ES-I3 (cell line): Measurements from ENCODE around the gene PXDC1.

Source experiments
- H3K36me3 ChIP-seq: 2 replicates; pipeline ENCODE4 v1.6.1; 2013; ENCODE audit warnings: mild to moderate bottlenecking, low read length, control low read depth, moderate library complexity; ENCODE audit not compliant: insufficient read depth
- H3K4me1 ChIP-seq: 2 replicates; pipeline ENCODE4 v1.6.1; 2013; ENCODE audit warnings: mild to moderate bottlenecking, control low read depth, low read length; ENCODE audit not compliant: insufficient read depth
- H3K9ac ChIP-seq: 2 replicates; pipeline ENCODE4 v1.6.1; 2013; ENCODE audit warnings: low read depth, mild to moderate bottlenecking, low read length, moderate library complexity
- H3K9me3 ChIP-seq: 2 replicates; pipeline ENCODE4 v1.6.1; 2013; ENCODE audit warnings: mild to moderate bottlenecking, low read length, moderate library complexity; ENCODE audit not compliant: control insufficient read depth, insufficient read depth

The PXDC1 gene

DNA sequence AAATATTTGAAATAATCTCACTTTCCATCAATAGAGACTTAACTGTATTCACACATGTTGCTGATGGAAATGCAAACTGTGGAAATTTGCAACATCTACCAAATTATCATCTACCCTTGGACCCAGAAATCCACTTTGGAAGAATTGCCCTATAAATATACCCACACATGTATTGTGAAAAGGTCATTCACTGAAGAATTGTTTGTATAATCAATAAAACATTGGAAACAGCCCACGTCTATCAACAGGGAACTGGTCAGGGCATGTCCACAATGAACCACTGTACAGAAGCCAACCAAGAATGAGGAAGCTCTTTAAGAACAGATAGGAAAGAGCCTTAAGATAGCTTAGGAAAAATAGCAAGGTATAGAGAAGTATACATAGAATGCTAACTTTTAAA is 36.2 kb downstream of the PXDC1 start:
- Histone ChIP-seq H3K4me1 (no peaks in the 10 kb centered on the region), H3K36me3 (no peaks in the 10 kb centered on the region), H3K9ac (no peak overlapping the region), H3K9me3 (no peaks in the 10 kb centered on the region)

DNA sequence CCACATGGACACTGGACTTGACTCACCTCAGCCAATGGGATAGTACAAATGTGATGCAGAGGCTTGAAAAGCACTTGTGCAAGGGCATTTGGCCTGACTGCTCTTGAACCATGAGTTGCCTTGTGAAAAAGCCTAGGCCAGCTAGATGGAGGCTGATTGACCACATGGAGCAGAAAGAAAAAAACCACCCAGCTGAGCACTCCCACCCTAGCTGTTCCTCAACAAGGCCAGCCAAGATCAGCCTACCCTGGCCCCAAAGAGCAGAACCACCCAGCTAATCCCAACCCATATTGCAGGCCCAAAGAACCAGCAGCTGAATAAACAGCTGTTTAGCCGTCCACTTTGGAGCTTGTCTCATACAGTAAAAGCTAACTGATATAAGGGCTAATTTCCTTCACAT is 36.7 kb downstream of the PXDC1 start:
- no peaks in the 10 kb centered on the region for H3K9me3 ChIP-seq

DNA sequence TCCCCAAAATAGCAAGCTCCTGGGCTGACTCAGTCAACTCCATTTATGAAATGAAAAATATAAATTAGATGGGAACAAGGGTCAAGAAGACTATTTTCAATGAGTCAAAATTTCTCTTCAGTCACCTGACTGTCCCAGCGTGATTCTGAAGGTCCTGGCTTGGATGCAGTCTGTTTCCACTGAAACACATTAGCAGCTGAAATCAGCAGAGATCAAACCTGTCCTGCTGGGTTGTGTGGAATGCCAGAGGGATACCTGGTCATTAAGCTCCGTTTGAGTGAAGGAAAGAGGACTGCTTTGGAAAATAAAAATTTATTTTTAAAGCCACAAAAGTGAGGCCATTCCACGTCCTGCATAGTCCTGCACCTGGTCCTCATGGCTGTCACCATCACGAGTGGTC is 37.4 kb downstream of the PXDC1 start:
- no peak overlapping the region for H3K9ac ChIP-seq
- no peaks in the 10 kb centered on the region for H3K4me1 ChIP-seq
- no peaks in the 10 kb centered on the region for H3K9me3 ChIP-seq
- no peaks in the 10 kb centered on the region for H3K36me3 ChIP-seq

More for the DNA sequence above, 36.7 kb downstream of the PXDC1 start:
- Histone ChIP-seq H3K4me1 (no peaks in the 10 kb centered on the region), H3K36me3 (no peaks in the 10 kb centered on the region), H3K9ac (no peak overlapping the region)

DNA sequence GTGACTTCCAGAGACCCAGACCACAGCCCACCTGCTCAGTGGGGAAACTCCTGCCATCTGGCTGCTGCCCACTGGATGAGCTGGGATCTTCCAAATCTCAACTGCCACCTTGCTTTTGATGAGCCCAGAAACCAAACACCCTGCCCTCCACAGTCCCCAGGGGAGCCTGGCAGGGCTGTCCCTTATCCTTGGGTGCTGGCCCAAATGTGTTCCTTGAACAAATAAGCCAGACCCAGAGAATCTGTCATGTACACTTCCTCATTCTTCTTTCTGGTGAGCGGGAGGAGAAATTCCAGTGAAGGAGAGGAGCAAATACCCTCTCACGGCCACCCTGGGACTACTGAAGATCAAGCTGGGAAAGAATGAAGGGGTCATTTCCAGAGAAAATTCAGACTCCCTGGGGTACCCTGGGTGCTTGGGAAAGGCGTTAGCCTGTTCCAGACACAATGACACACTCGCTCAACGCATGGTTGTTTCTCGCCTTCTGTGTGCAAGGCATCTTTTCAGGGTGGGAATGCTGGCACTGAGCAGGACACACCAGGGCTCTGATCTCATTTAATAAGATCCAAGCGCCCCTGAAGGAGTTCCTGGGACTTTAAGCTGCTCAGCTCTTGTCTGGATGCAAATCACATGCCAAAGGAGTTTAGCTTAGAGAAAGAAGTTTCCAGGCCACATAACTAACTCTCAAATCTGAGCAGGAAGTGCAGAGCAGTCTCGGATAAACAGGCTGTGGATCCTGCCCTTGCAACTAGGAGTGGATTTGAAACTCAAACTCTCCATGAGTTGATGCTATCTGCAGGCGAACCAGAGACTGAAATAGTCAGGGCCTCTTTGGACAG is 38.5 kb downstream of the PXDC1 start:
- no peaks in the 10 kb centered on the region for H3K36me3 ChIP-seq
- H3K9me3 ChIP-seq = no peaks in the 10 kb centered on the region
- no peaks in the 10 kb centered on the region for H3K4me1 ChIP-seq
- no peak overlapping the region for H3K9ac ChIP-seq

DNA sequence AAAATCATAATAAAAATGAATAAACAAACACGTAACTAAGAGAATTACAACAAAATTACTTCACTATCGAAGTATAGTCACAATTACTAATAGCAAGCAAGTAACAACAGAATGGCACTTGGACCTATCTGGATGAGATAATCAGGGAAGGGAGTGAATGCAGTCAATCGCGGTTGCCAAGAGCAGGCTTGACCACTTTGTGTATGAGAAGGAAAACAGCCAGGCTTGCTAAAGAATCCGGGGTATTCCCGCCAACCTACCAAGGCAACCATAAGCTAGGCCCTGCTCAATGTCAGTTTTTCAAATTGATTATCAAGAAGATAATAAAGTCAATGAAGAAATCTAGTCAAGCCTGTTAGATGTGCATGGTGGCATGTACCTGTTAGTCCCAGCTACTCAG is 39.7 kb downstream of the PXDC1 start:
- Histone ChIP-seq H3K9me3 (no peaks in the 10 kb centered on the region), H3K4me1 (no peaks in the 10 kb centered on the region), H3K36me3 (no peaks in the 10 kb centered on the region), H3K9ac (no peak overlapping the region)

DNA sequence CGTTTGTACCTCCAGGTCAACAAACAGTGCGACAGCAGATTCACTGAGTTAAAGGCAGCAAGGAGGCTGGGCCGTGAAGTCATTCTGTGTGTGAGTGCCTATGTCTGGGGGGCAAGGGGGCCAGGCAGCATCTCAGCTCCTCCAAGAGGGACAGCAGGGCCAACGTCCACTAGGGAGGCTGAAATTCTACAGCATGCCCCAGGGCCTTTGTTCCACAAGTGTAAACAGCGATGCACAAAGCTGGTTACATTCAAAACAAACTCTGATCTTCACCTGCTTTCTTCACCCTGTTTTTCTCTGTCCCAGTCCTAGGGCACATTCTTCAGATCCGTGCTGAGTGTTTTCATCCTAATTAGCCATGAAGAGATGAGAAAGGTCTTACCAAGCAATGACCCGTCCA is 41.1 kb downstream of the PXDC1 start:
- no peak overlapping the region for H3K9ac ChIP-seq
- H3K9me3 ChIP-seq = no peaks in the 10 kb centered on the region
- no peaks in the 10 kb centered on the region; the same call in 1 of the 2 replicates for H3K36me3 ChIP-seq
- no peaks in the 10 kb centered on the region for H3K4me1 ChIP-seq

DNA sequence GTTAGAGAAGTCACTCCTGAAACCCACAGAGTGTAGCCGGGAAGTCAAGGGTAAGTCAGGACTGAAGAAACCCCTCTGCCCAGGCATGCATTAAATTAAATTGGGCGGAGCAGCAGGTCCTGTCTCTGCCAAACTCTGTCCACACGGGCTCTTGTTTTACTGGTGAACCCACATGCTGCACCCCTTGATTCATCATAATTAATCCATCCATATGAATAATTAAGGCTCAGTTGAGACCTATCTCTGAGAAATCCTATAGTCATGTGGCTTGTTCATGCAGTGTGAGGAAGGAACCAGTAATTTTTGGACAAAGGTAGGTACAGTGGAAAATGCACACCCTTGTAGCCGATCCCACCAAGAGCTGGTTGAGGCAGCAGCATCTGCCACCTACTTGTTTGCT is 43.0 kb downstream of the PXDC1 start:
- Histone ChIP-seq H3K9ac (no peak overlapping the region), H3K9me3 (no peaks in the 10 kb centered on the region), H3K4me1 (no peaks in the 10 kb centered on the region), H3K36me3 (no peaks in the 10 kb centered on the region; the same call in 1 of the 2 replicates)

DNA sequence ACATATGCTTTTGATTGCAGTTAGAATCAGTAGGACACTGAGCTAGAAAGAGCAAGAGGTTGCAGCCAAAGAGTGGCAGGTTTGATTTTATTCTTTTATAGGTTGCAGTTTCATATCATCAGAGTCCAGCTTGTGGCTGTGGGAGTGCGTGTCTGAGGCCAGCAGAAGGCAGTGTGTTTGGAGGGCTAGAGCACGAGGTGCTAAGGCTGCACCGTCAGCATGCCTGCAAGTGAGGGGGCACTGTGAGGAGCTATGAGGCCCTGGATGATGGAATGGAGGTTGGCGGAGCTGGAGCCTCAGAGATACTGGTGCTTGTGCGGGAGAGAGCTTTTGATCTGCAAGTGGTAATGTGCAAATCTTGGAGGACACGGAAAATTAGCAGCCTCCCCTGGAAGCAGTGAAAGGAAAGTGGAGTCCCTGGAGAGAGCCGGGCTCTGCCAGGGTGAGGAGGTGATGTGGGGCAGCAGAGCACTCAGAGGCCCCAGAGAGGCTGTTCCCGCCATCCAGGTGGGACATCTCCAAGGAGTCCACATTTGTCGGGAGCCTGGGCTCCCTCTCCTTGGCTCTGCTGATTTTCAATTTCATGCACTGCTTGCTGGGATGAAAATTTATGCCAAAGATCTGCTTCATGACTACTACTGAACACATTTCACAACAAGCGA is 43.6 kb downstream of the PXDC1 start:
- H3K4me1 ChIP-seq = no peaks in the 10 kb centered on the region
- H3K9me3 ChIP-seq = no peaks in the 10 kb centered on the region
- H3K9ac ChIP-seq = no peak overlapping the region
- no peaks in the 10 kb centered on the region; the same call in 1 of the 2 replicates for H3K36me3 ChIP-seq

DNA sequence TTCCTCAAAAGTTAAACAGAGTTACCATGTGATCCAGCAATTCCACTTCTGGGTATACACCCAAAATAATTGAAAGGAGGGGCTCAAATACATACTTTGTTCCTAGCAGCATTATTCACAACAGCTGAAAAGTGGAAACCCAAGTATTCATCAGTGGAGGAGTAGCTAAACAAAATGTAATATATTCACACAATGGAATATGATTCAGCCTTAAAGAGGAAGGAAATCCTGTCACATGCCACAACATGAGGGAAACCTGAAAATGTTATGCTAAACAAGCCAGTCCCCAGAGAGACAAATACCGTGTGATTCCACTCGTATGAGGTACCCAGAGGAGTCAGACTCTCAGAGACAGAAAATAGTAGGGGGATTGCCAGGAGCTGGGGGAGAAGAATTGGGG is 44.5 kb downstream of the PXDC1 start:
- H3K36me3 ChIP-seq = no peaks in the 10 kb centered on the region; the same call in 1 of the 2 replicates
- no peaks in the 10 kb centered on the region for H3K9me3 ChIP-seq
- no peaks in the 10 kb centered on the region for H3K4me1 ChIP-seq
- no peak overlapping the region for H3K9ac ChIP-seq

DNA sequence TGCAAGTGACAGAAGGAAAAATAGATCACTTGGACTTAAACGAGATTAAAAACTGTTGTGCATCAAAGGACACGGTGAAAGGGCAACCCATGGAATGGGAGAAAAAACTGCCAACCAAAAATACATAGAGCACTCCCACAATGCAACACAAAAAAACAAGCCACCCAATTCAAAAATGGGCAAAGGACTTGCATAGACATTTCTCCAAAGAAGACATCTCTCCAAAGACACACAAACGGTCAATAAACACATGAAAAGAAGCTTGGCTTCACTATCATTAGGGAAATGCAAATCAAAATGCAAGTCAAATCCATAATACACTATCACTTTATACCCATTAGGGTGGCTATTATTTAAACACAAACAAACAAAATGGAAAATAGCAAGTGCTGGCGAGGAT is 45.0 kb downstream of the PXDC1 start:
- H3K4me1 ChIP-seq = no peaks in the 10 kb centered on the region
- H3K36me3 ChIP-seq = no peaks in the 10 kb centered on the region; the same call in 1 of the 2 replicates
- no peaks in the 10 kb centered on the region for H3K9me3 ChIP-seq
- H3K9ac ChIP-seq = no peak overlapping the region

DNA sequence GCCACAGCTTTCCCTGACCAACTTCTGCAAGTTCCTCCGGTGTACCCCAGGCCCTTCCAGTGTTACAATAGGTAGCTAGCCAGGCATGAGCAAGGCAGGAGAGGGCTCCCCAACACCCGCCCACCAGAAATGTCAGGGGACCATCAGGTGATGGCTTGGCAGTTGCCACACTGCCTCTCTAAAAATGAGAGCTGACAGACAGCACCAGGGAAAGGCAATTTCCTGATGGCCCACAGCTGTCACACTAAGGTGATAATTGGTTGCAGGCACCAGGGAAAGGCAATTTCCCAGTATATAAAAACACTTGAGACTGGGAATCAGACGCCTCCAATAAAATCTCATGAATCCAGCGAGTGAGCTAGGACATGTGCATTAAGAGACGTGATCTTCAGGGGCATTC is 49.9 kb downstream of the PXDC1 start:
- H3K9me3 ChIP-seq = peaks cover 11% of the 10 kb centered on the region; the same call in 1 of the 2 replicates
- H3K36me3 ChIP-seq = no peaks in the 10 kb centered on the region; the same call in 1 of the 2 replicates
- no peaks in the 10 kb centered on the region for H3K4me1 ChIP-seq
- H3K9ac ChIP-seq = no peak overlapping the region

DNA sequence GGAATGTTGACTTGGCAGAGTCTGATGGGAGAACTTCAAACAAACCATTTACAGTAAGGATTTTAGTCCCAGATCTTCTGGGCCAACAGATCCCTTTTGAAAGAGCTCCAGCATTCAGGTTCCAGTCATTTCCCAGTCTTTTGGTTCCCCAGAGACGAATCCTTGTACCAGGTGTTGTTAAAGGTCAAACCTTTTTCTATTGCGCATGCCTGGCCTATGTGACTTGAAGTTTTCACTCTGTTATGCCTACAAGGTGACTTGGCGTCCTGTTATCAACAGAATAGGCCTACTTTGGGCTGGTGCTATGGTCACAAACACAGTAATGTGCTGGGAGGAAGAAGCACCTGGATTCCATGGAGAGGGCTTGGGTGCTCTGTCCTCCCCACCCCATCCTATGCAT is 52.3 kb downstream of the PXDC1 start:
- H3K4me1 ChIP-seq = no peaks in the 10 kb centered on the region
- no peaks in the 10 kb centered on the region for H3K36me3 ChIP-seq
- H3K9me3 ChIP-seq = peaks cover 11% of the 10 kb centered on the region; the same call in 1 of the 2 replicates
- H3K9ac ChIP-seq = no peak overlapping the region

DNA sequence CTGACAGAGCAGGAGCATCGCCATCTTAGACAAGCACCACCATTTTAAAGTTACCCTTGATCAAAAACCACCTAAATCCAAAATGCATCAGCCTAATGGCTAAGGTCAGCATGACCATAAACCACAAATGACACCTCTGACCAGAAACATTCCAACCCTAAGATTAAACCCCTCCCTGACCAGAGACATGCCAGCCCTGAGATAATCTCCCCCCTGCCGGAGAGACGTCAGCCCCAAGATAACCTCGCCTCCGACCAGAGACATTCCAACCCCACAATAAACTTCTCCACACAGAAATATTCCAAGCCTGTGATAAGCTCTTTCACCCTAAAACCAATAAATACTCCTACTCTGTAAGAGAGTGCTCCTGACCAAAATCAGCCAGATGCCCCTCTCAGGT is 53.5 kb downstream of the PXDC1 start:
- H3K9ac ChIP-seq = no peak overlapping the region
- H3K4me1 ChIP-seq = no peaks in the 10 kb centered on the region
- no peaks in the 10 kb centered on the region for H3K36me3 ChIP-seq
- peaks cover 11% of the 10 kb centered on the region; the same call in 1 of the 2 replicates for H3K9me3 ChIP-seq

DNA sequence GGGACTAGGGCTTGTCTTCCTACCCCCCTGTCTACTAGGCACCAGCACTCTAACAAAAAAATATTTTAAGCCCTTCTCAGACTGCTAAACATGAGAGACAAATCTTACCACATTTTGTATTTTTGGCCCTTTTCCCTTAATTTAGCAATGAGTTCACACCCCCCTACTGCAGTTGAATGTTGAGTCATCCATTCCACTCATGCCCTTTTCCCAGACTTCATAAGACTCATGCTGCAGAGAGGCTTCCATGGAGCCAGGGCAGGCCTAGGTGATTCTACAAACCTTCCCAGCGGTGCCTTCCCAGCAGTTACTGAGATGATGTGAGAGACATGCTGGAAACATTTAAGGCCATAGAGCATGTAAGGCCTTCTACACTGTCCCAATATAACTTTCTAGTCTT is 53.9 kb downstream of the PXDC1 start:
- peaks cover 11% of the 10 kb centered on the region; the same call in 1 of the 2 replicates for H3K9me3 ChIP-seq
- no peaks in the 10 kb centered on the region for H3K4me1 ChIP-seq
- no peak overlapping the region for H3K9ac ChIP-seq
- no peaks in the 10 kb centered on the region for H3K36me3 ChIP-seq

DNA sequence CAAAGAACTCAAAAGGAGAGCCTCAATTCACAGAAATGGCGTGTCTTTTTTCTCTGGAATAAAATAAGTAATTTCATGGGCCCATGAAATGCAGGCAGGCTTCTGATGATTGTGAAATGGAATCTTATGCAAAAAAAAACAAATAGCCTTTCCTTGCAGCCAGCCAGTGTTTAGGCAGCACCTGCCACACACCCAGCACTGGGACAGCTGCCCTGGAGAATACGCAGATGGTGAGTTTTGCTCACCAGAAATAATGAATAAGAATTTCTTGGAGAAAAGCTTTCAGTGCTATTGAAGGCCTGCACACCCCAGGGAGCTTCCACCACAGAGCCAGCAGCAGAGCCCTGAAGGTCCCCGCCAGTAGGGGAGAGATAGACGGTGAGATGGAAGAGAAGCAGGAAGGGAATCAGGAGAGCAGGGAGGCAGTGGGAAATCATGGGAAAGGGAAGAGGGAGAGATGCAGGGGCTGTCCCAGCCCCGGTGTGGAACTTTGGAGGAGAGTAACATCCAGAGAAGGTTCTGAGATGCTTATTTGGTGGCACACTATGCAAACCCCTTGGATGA is 54.9 kb downstream of the PXDC1 start:
- H3K9ac ChIP-seq = no peak overlapping the region
- H3K4me1 ChIP-seq = no peaks in the 10 kb centered on the region
- peaks cover 11% of the 10 kb centered on the region; the same call in 1 of the 2 replicates for H3K9me3 ChIP-seq
- H3K36me3 ChIP-seq = no peaks in the 10 kb centered on the region
